Cerebellar nuclear complex (tissue), 1 donor: ENCODE results near the gene SART3.
"Not testable (repeated sequence)": the region's sequence is repeated elsewhere in the genome, so short reads cannot be mapped to it uniquely, and the experiment has no call there.

Source experiments
- DNase-seq, 2 experiments: peaks; one replicate each; lab custom pipeline; 2025; lab: John Stamatoyannopoulos, UW

SART3 gene

GRCh38 chr12:108562348-108563135, 1.6 kb upstream of the SART3 start, which contains the start of gene ISCU:
Gene ISCU, plus strand, starts transcription at chr12:108562596. Its CDS starts 27 bp downstream, at chr12:108562623.
- peak; percentile 80 to 94 for DNase-seq

GRCh38 chr12:108561852-108562347, 927 bp upstream of the SART3 start:
- no peak for DNase-seq

GRCh38 chr12:108560321-108560721, 652 bp downstream of the SART3 start:
- no peak for DNase-seq

GRCh38 chr12:108559748-108560147, 1.2 kb downstream of the SART3 start:
- DNase-seq, result no peak

GRCh38 chr12:108559007-108559655, 1.8 kb downstream of the SART3 start:
- no peak for DNase-seq

GRCh38 chr12:108555383-108555782, 5.6 kb downstream of the SART3 start:
- not testable (repeated sequence) for DNase-seq

- DNase-seq, result no peak
These were observed 7.2 kb downstream of the SART3 start for GRCh38 chr12:108553799-108554198.

GRCh38 chr12:108551535-108551934, 9.4 kb downstream of the SART3 start:
- no peak for DNase-seq

- DNase-seq, result no peak
These were observed 11.9 kb downstream of the SART3 start for GRCh38 chr12:108548954-108549521.

GRCh38 chr12:108547686-108548085, 13.3 kb downstream of the SART3 start:
- DNase-seq, result no peak

- DNase-seq, result no peak
These were observed 17.3 kb downstream of the SART3 start for GRCh38 chr12:108543652-108544051.

- no peak for DNase-seq
These were observed 18.7 kb downstream of the SART3 start for GRCh38 chr12:108542320-108542719.

- DNase-seq, result no peak
These were observed 22.3 kb downstream of the SART3 start for GRCh38 chr12:108538616-108539195.

- DNase-seq, result no peak
These were observed 22.8 kb downstream of the SART3 start for GRCh38 chr12:108538146-108538545.

GRCh38 chr12:108531929-108532848, 28.8 kb downstream of the SART3 start:
- DNase-seq, result no peak

- DNase-seq, result no peak
These were observed 30.8 kb downstream of the SART3 start for GRCh38 chr12:108530161-108530560.

GRCh38 chr12:108527166-108527496, 33.8 kb downstream of the SART3 start:
- DNase-seq, result no peak

GRCh38 chr12:108526482-108527165, 34.3 kb downstream of the SART3 start:
- no peak for DNase-seq

GRCh38 chr12:108525681-108526080, 35.3 kb downstream of the SART3 start:
- no peak for DNase-seq

- DNase-seq, result no peak
These were observed 37.6 kb downstream of the SART3 start for GRCh38 chr12:108523365-108523764.

- no peak for DNase-seq
These were observed 41.4 kb downstream of the SART3 start for GRCh38 chr12:108519558-108519957.
